Fibroblast of lung (primary cell): ENCODE data around the gene MAST3. TPM values are rescaled to one million over a fixed set of nuclear protein-coding genes. Genes with fewer than 3 reads are reported as not detected.

Experiments used
- DNase-seq, 2 donors: peaks; one replicate each; pipeline versions ENCODE4 v3.0.0 to v3.0.0-alpha.2; 2010; ENCODE audit warnings: low read depth in 2 of 2
- H2AFZ ChIP-seq: 2 replicates; pipeline ENCODE4 v1.5.1; 2012; ENCODE audit warnings: low read length, control low read depth, inconsistent platforms
- H3K27ac ChIP-seq: 2 replicates; pipeline ENCODE4 v1.5.1; 2011; ENCODE audit warnings: low read length, control low read depth; ENCODE audit not compliant: insufficient read depth
- H3K27me3 ChIP-seq: 2 replicates; pipeline ENCODE4 v1.5.1; 2011; ENCODE audit warnings: mild to moderate bottlenecking, low read length; ENCODE audit not compliant: control insufficient read depth, insufficient read depth
- H3K36me3 ChIP-seq: 2 replicates; pipeline ENCODE4 v1.5.1; 2011; ENCODE audit warnings: low read length; ENCODE audit not compliant: control insufficient read depth, insufficient read depth
- H3K4me1 ChIP-seq: 2 replicates; pipeline ENCODE4 v1.5.1; 2011; ENCODE audit warnings: low read length; ENCODE audit not compliant: control insufficient read depth, insufficient read depth; ENCODE audit errors: extremely low read depth
- H3K4me2 ChIP-seq: 2 replicates; pipeline ENCODE4 v1.5.1; 2011; ENCODE audit warnings: low read length, control low read depth; ENCODE audit not compliant: insufficient read depth; ENCODE audit errors: extremely low read depth
- H3K4me3 ChIP-seq, 4 experiments: fragments of 200-600 bp in 1 of 4; sonication (generic) in 1 of 4; replicated peaks in 1 of 4; 2 replicates each; pipeline ENCODE4 v1.5.1; 2011 to 2016; ENCODE audit warnings: low read length in 4 of 4, low read depth in 3 of 4, mild to moderate bottlenecking in 3 of 4, control low read depth in 2 of 4, inconsistent platforms in 1 of 4, mixed read lengths in 1 of 4; ENCODE audit not compliant: insufficient read depth in 1 of 4; ENCODE audit errors: control extremely low read depth in 1 of 4
- H3K79me2 ChIP-seq: 2 replicates; pipeline ENCODE4 v1.5.1; 2012; ENCODE audit warnings: mild to moderate bottlenecking, low read length, inconsistent platforms; ENCODE audit not compliant: control insufficient read depth, insufficient read depth
- H3K9ac ChIP-seq: 2 replicates; pipeline ENCODE4 v1.5.1; 2011; ENCODE audit warnings: mild to moderate bottlenecking, low read length, control low read depth; ENCODE audit not compliant: insufficient read depth
- H3K9me3 ChIP-seq: 2 replicates; pipeline ENCODE4 v1.5.1; 2012; ENCODE audit warnings: low read depth, low read length; ENCODE audit not compliant: control insufficient read depth, insufficient read depth
- H4K20me1 ChIP-seq: 2 replicates; pipeline ENCODE4 v1.5.1; 2011; ENCODE audit warnings: low read length; ENCODE audit not compliant: control insufficient read depth, insufficient read depth; ENCODE audit errors: extremely low read depth
- CTCF ChIP-seq, 2 donors: IDR thresholded peaks in 1 of 2; conservative IDR thresholded peaks in 1 of 2; 1 replicate in 1 of 2; 2 replicates in 1 of 2; pipeline ENCODE4 v1.5.1; 2011 to 2012; ENCODE audit warnings: low read length in 2 of 2, control low read depth in 1 of 2, inconsistent platforms in 1 of 2, low read depth in 1 of 2, mild to moderate bottlenecking in 1 of 2
- EZH2 ChIP-seq: IDR thresholded peaks from 2 replicates; pipeline ENCODE4 v1.5.1; 2012; ENCODE audit warnings: low read length, control low read depth, mild to moderate bottlenecking; ENCODE audit errors: missing control alignments
- polyA plus RNA-seq, 2 donors: library from polyadenylated mRNA; depleted of rRNA in 1 of 2; stranded (reverse) in 1 of 2; unstranded in 1 of 2; fragments of >200 nt; gene quantifications; 2 replicates each; pipeline ENCODE4 v1.2.1, GENCODE V29; 2011 to 2012; ENCODE audit warnings: missing spikeins in 1 of 2
- total RNA-seq: library from RNA; depleted of rRNA; stranded (reverse); fragments of >200 nt; gene quantifications from 2 replicates; pipeline ENCODE4 v1.2.1, GENCODE V29; 2014

MAST3 gene
- total and polyA plus RNA-seq, 2 donors (not counting 1 experiment from before 2014, with no cell fraction given) = 2.0 to 4.1 TPM

- H3K27ac ChIP-seq = no peak overlapping the region
- no peak for TF ChIP-seq EZH2
- H3K79me2 ChIP-seq = no peaks in the 10 kb centered on the region
- H4K20me1 ChIP-seq = no peaks in the 10 kb centered on the region
- no peak overlapping the region for H3K4me3 ChIP-seq
- no peak overlapping the region for H3K9ac ChIP-seq
- H2AFZ ChIP-seq = no peak overlapping the region
- DNase-seq = no peak
- H3K4me1 ChIP-seq = no peaks in the 10 kb centered on the region
- H3K36me3 ChIP-seq = no peaks in the 10 kb centered on the region
- no peaks in the 10 kb centered on the region for H3K27me3 ChIP-seq
- no peak overlapping the region for H3K4me2 ChIP-seq
- no peaks in the 10 kb centered on the region for H3K9me3 ChIP-seq
Measured at GRCh38 chr19:18130523-18131242, 33.1 kb downstream of the MAST3 start.

- no peak overlapping the region for H3K4me3 ChIP-seq
- H2AFZ ChIP-seq = no peak overlapping the region
- H3K4me2 ChIP-seq = no peak overlapping the region
- H3K27me3 ChIP-seq = no peaks in the 10 kb centered on the region
- H4K20me1 ChIP-seq = no peaks in the 10 kb centered on the region
- no peaks in the 10 kb centered on the region for H3K79me2 ChIP-seq
- no peak for DNase-seq
- no peak overlapping the region for H3K9ac ChIP-seq
- no peak overlapping the region for H3K27ac ChIP-seq
- no peaks in the 10 kb centered on the region for H3K36me3 ChIP-seq
- no peaks in the 10 kb centered on the region for H3K9me3 ChIP-seq
- TF ChIP-seq CTCF (conservative IDR thresholded peaks at IDR 0.05 in 1 of 2, IDR thresholded peaks at IDR 0.05 in 1 of 2; ENCODE audit: low read depth in 1 of 2, low read length in 2 of 2) (no peak), EZH2 (no peak)
- no peaks in the 10 kb centered on the region for H3K4me1 ChIP-seq
Measured at GRCh38 chr19:18131841-18132596, 34.4 kb downstream of the MAST3 start.

- no peak for DNase-seq
- no peak overlapping the region for H3K4me3 ChIP-seq
- no peak overlapping the region for H3K9ac ChIP-seq
- TF ChIP-seq EZH2 (no peak), CTCF (conservative IDR thresholded peaks at IDR 0.05 in 1 of 2, IDR thresholded peaks at IDR 0.05 in 1 of 2; ENCODE audit: low read depth in 1 of 2, low read length in 2 of 2) (no peak)
- no peaks in the 10 kb centered on the region for H3K4me1 ChIP-seq
- no peaks in the 10 kb centered on the region for H3K27me3 ChIP-seq
- no peak overlapping the region for H2AFZ ChIP-seq
- H3K36me3 ChIP-seq = peaks cover 2% of the 10 kb centered on the region
- no peaks in the 10 kb centered on the region for H4K20me1 ChIP-seq
- H3K9me3 ChIP-seq = no peaks in the 10 kb centered on the region
- H3K27ac ChIP-seq = no peak overlapping the region
- H3K4me2 ChIP-seq = no peak overlapping the region
- no peaks in the 10 kb centered on the region for H3K79me2 ChIP-seq
Measured at GRCh38 chr19:18135712-18136584, 38.4 kb downstream of the MAST3 start.
